Cardiac fibroblast (primary cell): ENCODE data around the gene SUN1.

Source experiments
- DNase-seq, 2 donors: peaks; one replicate each; pipeline versions ENCODE4 v3.0.0 to v3.0.0-alpha.2; 2010; ENCODE audit warnings: low read depth in 2 of 2
- H3K4me3 ChIP-seq, 2 donors: replicated peaks in 1 of 2; 1 replicate in 1 of 2; 2 replicates in 1 of 2; pipeline ENCODE4 v1.5.1; 2011; ENCODE audit warnings: low read depth in 2 of 2, low read length in 2 of 2, mild to moderate bottlenecking in 2 of 2, moderate library complexity in 1 of 2
- TF ChIP-seq, protein P1 (sequence below): IDR thresholded peaks from one replicate; pipeline ENCODE4 v1.5.1; 2011; ENCODE audit warnings: low read depth, mild to moderate bottlenecking, low read length, inconsistent platforms

The SUN1 gene

GRCh38 chr7:856444-857095, 24.3 kb downstream of the SUN1 start:
- TF ChIP-seq, protein P1, sequence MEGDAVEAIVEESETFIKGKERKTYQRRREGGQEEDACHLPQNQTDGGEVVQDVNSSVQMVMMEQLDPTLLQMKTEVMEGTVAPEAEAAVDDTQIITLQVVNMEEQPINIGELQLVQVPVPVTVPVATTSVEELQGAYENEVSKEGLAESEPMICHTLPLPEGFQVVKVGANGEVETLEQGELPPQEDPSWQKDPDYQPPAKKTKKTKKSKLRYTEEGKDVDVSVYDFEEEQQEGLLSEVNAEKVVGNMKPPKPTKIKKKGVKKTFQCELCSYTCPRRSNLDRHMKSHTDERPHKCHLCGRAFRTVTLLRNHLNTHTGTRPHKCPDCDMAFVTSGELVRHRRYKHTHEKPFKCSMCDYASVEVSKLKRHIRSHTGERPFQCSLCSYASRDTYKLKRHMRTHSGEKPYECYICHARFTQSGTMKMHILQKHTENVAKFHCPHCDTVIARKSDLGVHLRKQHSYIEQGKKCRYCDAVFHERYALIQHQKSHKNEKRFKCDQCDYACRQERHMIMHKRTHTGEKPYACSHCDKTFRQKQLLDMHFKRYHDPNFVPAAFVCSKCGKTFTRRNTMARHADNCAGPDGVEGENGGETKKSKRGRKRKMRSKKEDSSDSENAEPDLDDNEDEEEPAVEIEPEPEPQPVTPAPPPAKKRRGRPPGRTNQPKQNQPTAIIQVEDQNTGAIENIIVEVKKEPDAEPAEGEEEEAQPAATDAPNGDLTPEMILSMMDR, result no peak
- H3K4me3 ChIP-seq, result no peak overlapping the region
- DNase-seq, result no peak

GRCh38 chr7:857661-858060, 25.4 kb downstream of the SUN1 start:
- DNase-seq, result no peak
- TF ChIP-seq, protein P1, result no peak
- no peak overlapping the region for H3K4me3 ChIP-seq

DNA sequence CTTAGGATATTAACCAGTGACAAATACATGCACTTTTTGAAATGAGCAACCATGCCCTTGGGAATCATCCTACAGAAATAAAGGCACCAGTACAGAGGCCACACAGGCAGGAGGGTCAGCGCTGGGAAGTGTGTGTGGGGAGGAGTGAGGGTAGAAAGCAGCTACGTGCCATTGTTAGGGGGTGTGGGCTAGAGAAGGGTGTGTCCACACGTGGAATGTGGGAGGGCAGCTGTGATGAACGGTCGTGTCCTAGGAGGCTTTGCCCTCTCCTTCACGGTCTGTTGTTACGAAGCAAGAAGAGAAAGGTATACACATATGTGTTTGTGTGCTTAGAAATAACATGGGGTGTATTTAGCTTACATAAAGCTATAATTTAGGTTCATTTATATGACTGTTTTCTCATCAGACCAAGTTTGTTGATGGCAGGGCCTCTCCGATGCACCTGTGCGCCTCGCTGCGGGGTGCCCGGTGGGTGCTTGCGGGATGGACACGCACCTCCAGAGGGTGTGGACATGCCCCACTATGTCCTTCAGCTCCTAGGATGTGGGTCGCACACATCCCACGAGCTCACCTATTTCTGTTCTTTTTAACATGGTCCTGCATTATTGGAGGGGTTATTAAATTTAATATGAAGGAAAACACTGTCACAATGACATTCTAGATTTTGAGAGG, 27.2 kb downstream of the SUN1 start:
- no peak overlapping the region for H3K4me3 ChIP-seq
- no peak for DNase-seq
- TF ChIP-seq, protein P1, result no peak

DNA sequence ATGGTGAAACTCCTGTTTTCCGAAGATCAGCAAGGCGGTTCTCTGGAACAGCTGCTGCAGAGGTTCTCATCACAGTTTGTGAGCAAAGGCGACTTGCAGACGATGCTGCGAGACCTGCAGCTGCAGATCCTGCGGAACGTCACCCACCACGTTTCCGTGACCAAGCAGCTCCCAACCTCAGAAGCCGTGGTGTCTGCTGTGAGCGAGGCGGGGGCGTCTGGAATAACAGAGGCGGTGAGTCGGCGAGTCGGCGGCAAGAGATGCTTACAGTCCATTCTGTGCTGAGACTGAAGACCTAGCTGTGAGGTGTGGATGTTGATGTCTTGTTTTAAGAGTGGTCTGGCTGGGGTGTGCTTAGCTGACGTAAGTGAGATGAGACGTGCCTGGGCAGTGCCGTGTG, 27.9 kb downstream of the SUN1 start:
- TF ChIP-seq, protein P1, result no peak
- H3K4me3 ChIP-seq, result no peak overlapping the region
- DNase-seq, result no peak

DNA sequence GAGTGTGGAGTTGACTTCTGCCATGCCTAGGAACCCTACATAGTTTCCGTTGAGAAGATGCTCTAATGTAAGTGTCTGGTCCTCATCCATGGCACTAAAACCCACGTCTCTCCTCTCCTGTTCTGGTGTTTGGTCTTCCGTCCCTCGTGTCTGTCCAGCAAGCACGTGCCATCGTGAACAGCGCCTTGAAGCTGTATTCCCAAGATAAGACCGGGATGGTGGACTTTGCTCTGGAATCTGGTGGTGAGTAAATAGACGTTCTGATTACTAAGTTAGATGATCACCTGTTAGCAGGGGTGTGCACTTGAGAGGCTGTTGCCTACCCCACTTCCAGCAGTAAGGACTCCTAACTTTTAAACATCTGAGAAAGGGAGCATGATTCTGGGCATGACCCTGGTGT, 28.9 kb downstream of the SUN1 start:
- H3K4me3 ChIP-seq, result no peak overlapping the region
- DNase-seq, result no peak
- TF ChIP-seq, protein P1, result no peak

GRCh38 chr7:862157-862556, 29.9 kb downstream of the SUN1 start:
- TF ChIP-seq, protein P1, result no peak
- DNase-seq, result no peak
- H3K4me3 ChIP-seq, result no peak overlapping the region
